ENCODE results near the gene GNAI2. TPM values are rescaled to one million over a fixed set of nuclear protein-coding genes. Genes with fewer than 3 reads are reported as not detected.

The GNAI2 gene
- total RNA-seq, 4 donors from 2014 or later: 69.6 to 322 (median 74.8) TPM

- Histone ChIP-seq H3K27me3 (no peaks in the 10 kb centered on the region), H3K4me3 (no peak overlapping the region), H3K4me1 (peaks cover 0 to 34% (median 11%) of the 10 kb centered on the region in 4 donors), H3K36me3 (peaks cover 0 to 16% (median 6%) of the 10 kb centered on the region in 4 donors), H3K9me3 (no peaks in the 10 kb centered on the region), H3K27ac (peak overlapping the region; percentile 44 to 76 (median 60))
- intact Hi-C loops (cut with DNase I; ENCODE audit: low total_unique reads) (no loop called here), in situ Hi-C loops (cut with MboI; ENCODE audit: low pct_ligation_motif_present in 1 of 4, low pct_unique_long_range_greater_than_20kb in 1 of 4, low sequenced_read_pairs in 3 of 4) (no loop called here)
- WGBS, 2 donors (ENCODE audit: low coverage in 1 of 2): 95% methylated on average over 8 of the region's 9 CpGs; no CpG with 5 or more reads in 1 of the 2 donors
- no peak for TF ChIP-seq CTCF (IDR thresholded peaks at IDR 0.05)
- no peak for TF ChIP-seq EP300 (IDR thresholded peaks at IDR 0.05; ENCODE audit: low read depth)
- DNase-seq: no peak
Observed at GRCh38 chr3:50255251-50255615, 19.2 kb downstream of the GNAI2 start.

- TF ChIP-seq EP300 (IDR thresholded peaks at IDR 0.05; ENCODE audit: low read depth): no peak
- peak; percentile 35 to 60 (median 46) for TF ChIP-seq CTCF (IDR thresholded peaks at IDR 0.05)
- in situ Hi-C loops (cut with MboI; ENCODE audit: low pct_ligation_motif_present in 1 of 4, low pct_unique_long_range_greater_than_20kb in 1 of 4, low sequenced_read_pairs in 3 of 4): no loop called here
- H3K27ac ChIP-seq: no peak overlapping the region
- H3K36me3 ChIP-seq: peaks cover 0 to 13% (median 6%) of the 10 kb centered on the region in 4 donors
- intact Hi-C loops (cut with DNase I; ENCODE audit: low total_unique reads): no loop called here
- peaks cover 5 to 34% (median 16%) of the 10 kb centered on the region in 4 donors for H3K4me1 ChIP-seq
- no peaks in the 10 kb centered on the region for H3K9me3 ChIP-seq
- no peak overlapping the region for H3K4me3 ChIP-seq
- 90 to 93% methylated on average over 3 to 20 of the region's 20 CpGs for WGBS, 2 donors (ENCODE audit: low coverage in 1 of 2)
- H3K27me3 ChIP-seq: no peaks in the 10 kb centered on the region
- DNase-seq: peak; percentile 64
Observed at GRCh38 chr3:50256978-50257890, 21.2 kb downstream of the GNAI2 start.

- no peak overlapping the region for H3K4me3 ChIP-seq
- no peak for TF ChIP-seq CTCF (IDR thresholded peaks at IDR 0.05)
- TF ChIP-seq POLR2AphosphoS5 (IDR thresholded peaks at IDR 0.05): no peak
- TF ChIP-seq EP300 (IDR thresholded peaks at IDR 0.05; ENCODE audit: low read depth): no peak
- no peak for TF ChIP-seq POLR2A (IDR thresholded peaks at IDR 0.05)
- in situ Hi-C loops (cut with MboI; ENCODE audit: low pct_ligation_motif_present in 1 of 4, low pct_unique_long_range_greater_than_20kb in 1 of 4, low sequenced_read_pairs in 3 of 4): no loop called here
- peaks cover 0 to 12% (median 3%) of the 10 kb centered on the region in 4 donors for H3K36me3 ChIP-seq
- peak overlapping the region; percentile 94 to 97 (median 96) for H3K27ac ChIP-seq
- WGBS, 2 donors (ENCODE audit: low coverage in 1 of 2): 85% methylated on average over 16 of the region's 17 CpGs; no CpG with 5 or more reads in 1 of the 2 donors
- DNase-seq: no peak
- H3K4me1 ChIP-seq: peaks cover 5 to 34% (median 16%) of the 10 kb centered on the region in 4 donors
- intact Hi-C loops (cut with DNase I; ENCODE audit: low total_unique reads): no loop called here
- no peaks in the 10 kb centered on the region for H3K27me3 ChIP-seq
- H3K9me3 ChIP-seq: no peaks in the 10 kb centered on the region
Observed at GRCh38 chr3:50258029-50258680, 22.2 kb downstream of the GNAI2 start.

- intact Hi-C loops (cut with DNase I; ENCODE audit: low total_unique reads) (no loop called here), in situ Hi-C loops (cut with MboI; ENCODE audit: low pct_ligation_motif_present in 1 of 4, low pct_unique_long_range_greater_than_20kb in 1 of 4, low sequenced_read_pairs in 3 of 4) (no loop called here)
- Histone ChIP-seq H3K27ac (peak overlapping the region; percentile 94 to 97 (median 96)), H3K4me3 (no peak overlapping the region), H3K36me3 (peaks cover 0 to 12% (median 3%) of the 10 kb centered on the region in 4 donors), H3K9me3 (no peaks in the 10 kb centered on the region), H3K4me1 (peaks cover 5 to 36% (median 17%) of the 10 kb centered on the region in 4 donors), H3K27me3 (no peaks in the 10 kb centered on the region)
- WGBS, 2 donors (ENCODE audit: low coverage in 1 of 2): 78 to 85% methylated on average over 12 to 16 of the region's 16 CpGs
- DNase-seq: no peak
- no peak for TF ChIP-seq POLR2AphosphoS5 (IDR thresholded peaks at IDR 0.05)
- no peak for TF ChIP-seq EP300 (IDR thresholded peaks at IDR 0.05; ENCODE audit: low read depth)
- peak in 1 of 5 experiments; percentile 11 for TF ChIP-seq CTCF (IDR thresholded peaks at IDR 0.05)
Observed at GRCh38 chr3:50258979-50259378, 23.0 kb downstream of the GNAI2 start.

Measured in transverse colon (tissue), 4 donors.